WTC11 (cell line): Measurements from ENCODE around the gene ZER1. TPM values are rescaled to one million over a fixed set of nuclear protein-coding genes. Genes with fewer than 3 reads are reported as not detected.

Experiments used
- ATF1 ChIP-seq: sonication (generic); formaldehyde crosslinking; IDR thresholded peaks from 2 replicates; pipeline ENCODE4 v1.8.1; 2023; ENCODE audit warnings: mild to moderate bottlenecking, moderate library complexity, missing genetic modification reagents
- CREB1 ChIP-seq: sonication (generic); formaldehyde crosslinking; IDR thresholded peaks from 2 replicates; pipeline ENCODE4 v1.8.0; 2023; ENCODE audit warnings: mild to moderate bottlenecking, missing genetic modification reagents
- NFE2L1 ChIP-seq: sonication (generic); formaldehyde crosslinking; IDR thresholded peaks from 2 replicates; pipeline ENCODE4 v1.8.1; 2023; ENCODE audit warnings: missing genetic modification reagents
- TP53 ChIP-seq: sonication (generic); formaldehyde crosslinking; IDR thresholded peaks from 2 replicates; pipeline ENCODE4 v1.8.1; 2023; ENCODE audit warnings: mild to moderate bottlenecking, missing genetic modification reagents
- ZNF121 ChIP-seq: sonication (generic); formaldehyde crosslinking; IDR thresholded peaks from 2 replicates; pipeline ENCODE4 v1.8.0; 2023; ENCODE audit warnings: missing genetic modification reagents
- ZNF671 ChIP-seq: fragments of 250-450 bp; sonication (Bioruptor Pico); IDR thresholded peaks from 2 replicates; pipeline ENCODE4 v1.8.0; 2021; ENCODE audit warnings: mild to moderate bottlenecking
- total RNA-seq: library from RNA; stranded (reverse); gene quantifications from 3 replicates; pipeline ENCODE4 v1.2.3, GENCODE V29; 2021
- TF ChIP-seq, protein P1 (sequence below): fragments of 200-600 bp; IDR thresholded peaks from 2 replicates; pipeline ENCODE4 v1.8.0; 2022; ENCODE audit warnings: antibody characterized with exemption
- TF ChIP-seq, protein P2 (sequence below): sonication (generic); formaldehyde crosslinking; IDR thresholded peaks from 2 replicates; pipeline ENCODE4 v1.8.0; 2022; ENCODE audit warnings: mild to moderate bottlenecking, missing genetic modification reagents
- TF ChIP-seq, protein P3 (sequence below): sonication (generic); formaldehyde crosslinking; IDR thresholded peaks from 2 replicates; pipeline ENCODE4 v1.8.1; 2022; ENCODE audit warnings: mild to moderate bottlenecking, moderate library complexity, missing genetic modification reagents

The ZER1 gene
- total RNA-seq, 1 experiment from 2014 or later, result 23.8 TPM

DNA sequence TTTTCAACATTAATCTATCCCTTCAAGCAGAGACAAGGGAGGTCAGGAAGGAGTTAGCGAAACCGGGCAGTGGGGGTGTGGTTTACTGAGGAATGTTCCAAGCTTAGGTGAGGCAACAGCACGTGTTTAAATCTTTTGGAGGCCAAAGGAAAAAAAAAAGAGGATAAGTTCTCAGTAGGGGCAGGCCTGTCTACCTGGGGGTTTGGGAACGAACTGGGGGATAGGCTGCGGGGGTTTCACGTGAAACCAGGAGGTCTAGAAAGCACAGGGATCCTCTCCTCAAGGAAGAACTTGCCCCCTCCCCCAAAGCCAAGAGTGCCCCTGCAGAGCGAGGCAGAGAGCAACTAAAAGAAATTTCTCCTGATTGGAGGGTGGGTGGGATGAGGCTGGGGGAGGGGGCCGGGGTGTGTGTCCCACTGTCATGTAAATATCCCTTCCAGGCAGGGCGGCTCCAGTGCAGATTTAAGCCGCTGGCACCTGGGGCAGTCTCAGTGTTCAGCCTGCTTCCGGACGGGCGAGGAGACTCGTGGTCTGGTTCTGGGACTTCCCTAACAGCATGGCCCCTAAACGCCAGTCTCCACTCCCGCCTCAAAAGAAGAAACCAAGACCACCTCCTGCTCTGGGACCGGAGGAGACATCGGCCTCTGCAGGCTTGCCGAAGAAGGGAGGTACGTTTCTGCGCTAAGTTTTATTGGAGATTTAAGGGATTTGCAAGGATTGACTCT, 88.2 kb downstream of the ZER1 start (continued):
- 0 out of 2 replicates have a peak, but pooled peaks have one; percentile 21 for TF ChIP-seq ATF1 (CRISPR knock-in tag)
- TF ChIP-seq CREB1, result no peak
- TF ChIP-seq ZNF671, result 0 out of 2 replicates have a peak, but pooled peaks have one; percentile 44
- TF ChIP-seq, protein P1, sequence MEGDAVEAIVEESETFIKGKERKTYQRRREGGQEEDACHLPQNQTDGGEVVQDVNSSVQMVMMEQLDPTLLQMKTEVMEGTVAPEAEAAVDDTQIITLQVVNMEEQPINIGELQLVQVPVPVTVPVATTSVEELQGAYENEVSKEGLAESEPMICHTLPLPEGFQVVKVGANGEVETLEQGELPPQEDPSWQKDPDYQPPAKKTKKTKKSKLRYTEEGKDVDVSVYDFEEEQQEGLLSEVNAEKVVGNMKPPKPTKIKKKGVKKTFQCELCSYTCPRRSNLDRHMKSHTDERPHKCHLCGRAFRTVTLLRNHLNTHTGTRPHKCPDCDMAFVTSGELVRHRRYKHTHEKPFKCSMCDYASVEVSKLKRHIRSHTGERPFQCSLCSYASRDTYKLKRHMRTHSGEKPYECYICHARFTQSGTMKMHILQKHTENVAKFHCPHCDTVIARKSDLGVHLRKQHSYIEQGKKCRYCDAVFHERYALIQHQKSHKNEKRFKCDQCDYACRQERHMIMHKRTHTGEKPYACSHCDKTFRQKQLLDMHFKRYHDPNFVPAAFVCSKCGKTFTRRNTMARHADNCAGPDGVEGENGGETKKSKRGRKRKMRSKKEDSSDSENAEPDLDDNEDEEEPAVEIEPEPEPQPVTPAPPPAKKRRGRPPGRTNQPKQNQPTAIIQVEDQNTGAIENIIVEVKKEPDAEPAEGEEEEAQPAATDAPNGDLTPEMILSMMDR, result no peak
- peak; percentile 42; the same call in 1 of the 2 replicates for TF ChIP-seq NFE2L1 (CRISPR knock-in tag)
- TF ChIP-seq ZNF121, result 0 out of 2 replicates have a peak, but pooled peaks have one; percentile 7
- TF ChIP-seq TP53, result 0 out of 2 replicates have a peak, but pooled peaks have one; percentile 39
- TF ChIP-seq, protein P2, sequence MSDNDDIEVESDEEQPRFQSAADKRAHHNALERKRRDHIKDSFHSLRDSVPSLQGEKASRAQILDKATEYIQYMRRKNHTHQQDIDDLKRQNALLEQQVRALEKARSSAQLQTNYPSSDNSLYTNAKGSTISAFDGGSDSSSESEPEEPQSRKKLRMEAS (CRISPR knock-in tag), result peak; percentile 62
- TF ChIP-seq, protein P3, sequence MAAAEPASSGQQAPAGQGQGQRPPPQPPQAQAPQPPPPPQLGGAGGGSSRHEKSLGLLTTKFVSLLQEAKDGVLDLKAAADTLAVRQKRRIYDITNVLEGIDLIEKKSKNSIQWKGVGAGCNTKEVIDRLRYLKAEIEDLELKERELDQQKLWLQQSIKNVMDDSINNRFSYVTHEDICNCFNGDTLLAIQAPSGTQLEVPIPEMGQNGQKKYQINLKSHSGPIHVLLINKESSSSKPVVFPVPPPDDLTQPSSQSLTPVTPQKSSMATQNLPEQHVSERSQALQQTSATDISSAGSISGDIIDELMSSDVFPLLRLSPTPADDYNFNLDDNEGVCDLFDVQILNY, result 0 out of 2 replicates have a peak, but pooled peaks have one; percentile 14
- TF ChIP-seq, all 79 proteins: peak for 21

Other genes with a start within 250 kb of the ZER1 start
- gene SPTAN1, start 219.3 kb downstream of the ZER1 start, total RNA-seq, result 213 to 255 TPM (median 224 TPM) in 3 replicates
- gene DYNC2I2, start 115.1 kb downstream of the ZER1 start, total RNA-seq, result 57.5 to 71.1 TPM (median 64.5 TPM) in 3 replicates
- gene SET, start 82.7 kb downstream of the ZER1 start, total RNA-seq, result 1,083 to 1,129 TPM (median 1,086 TPM) in 3 replicates
- 24.1 to 28.9 TPM (median 27.5 TPM) in 3 replicates for gene PKN3, start 69.4 kb downstream of the ZER1 start, total RNA-seq
- 39.7 to 46.3 TPM (median 45.2 TPM) in 3 replicates for gene ZDHHC12, start 47.8 kb downstream of the ZER1 start, total RNA-seq
- gene TBC1D13, start 15.3 kb upstream of the ZER1 start, total RNA-seq, result 20.8 to 23.2 TPM (median 21.6 TPM) in 3 replicates
- gene ENDOG, start 46.6 kb upstream of the ZER1 start, total RNA-seq, result 25.8 to 28.7 TPM (median 25.8 TPM) in 3 replicates
- 76.8 to 79.3 TPM (median 77.5 TPM) in 3 replicates for gene SPOUT1, start 57.9 kb upstream of the ZER1 start, total RNA-seq
- 31.4 to 34.1 TPM (median 33.0 TPM) in 3 replicates for gene KYAT1, start 110.0 kb upstream of the ZER1 start, total RNA-seq
- gene LRRC8A, start 110.2 kb upstream of the ZER1 start, total RNA-seq, result 63.8 to 83.5 TPM (median 64.5 TPM) in 3 replicates
- gene PHYHD1, start 149.1 kb upstream of the ZER1 start, total RNA-seq, result 14.6 to 21.3 TPM (median 20.0 TPM) in 3 replicates
- 14.8 to 15.1 TPM (median 15.1 TPM) in 3 replicates for gene DOLK, start 175.7 kb upstream of the ZER1 start, total RNA-seq
- gene NUP188, start 175.8 kb upstream of the ZER1 start, total RNA-seq, result 71.3 to 98.9 TPM (median 73.5 TPM) in 3 replicates